Measurements from ENCODE around the gene LRP5.

Gene LRP5

GRCh38 chr11:68438658-68439259 lies 126.4 kb downstream of the LRP5 start:
- Histone ChIP-seq H3K79me2 (ENCODE audit: control insufficient read depth, low read length) (no peaks in the 10 kb centered on the region), H3K9me2 (replicated peaks; ENCODE audit: control insufficient read depth, low read length) (no peaks in the 10 kb centered on the region), H3K4me3 (ENCODE audit: low read length) (no peak overlapping the region), H3F3A (ENCODE audit: control insufficient read depth, insufficient read depth) (no peaks in the 10 kb centered on the region), H3K4me2 (ENCODE audit: low read length) (no peak overlapping the region), H3K4me1 (ENCODE audit: control insufficient read depth, low read length) (peaks cover 17% of the 10 kb centered on the region), H3K9me3 (ENCODE audit: control insufficient read depth, insufficient read depth, low read length) (no peaks in the 10 kb centered on the region), H3K27me3 (ENCODE audit: control insufficient read depth, low read length) (no peaks in the 10 kb centered on the region), H3K36me3 (ENCODE audit: control insufficient read depth, low read length) (no peaks in the 10 kb centered on the region), H4K20me1 (ENCODE audit: control insufficient read depth, insufficient read depth, low read depth, low read length) (no peaks in the 10 kb centered on the region), H3K27ac (ENCODE audit: low read depth, low read length) (no peak overlapping the region)
- no peak for TF ChIP-seq EZH2phosphoT487 (IDR thresholded peaks at IDR 0.05; ENCODE audit: borderline replicate concordance, low read length)
- TF ChIP-seq CTCF (IDR thresholded peaks at IDR 0.05; ENCODE audit: low read depth, low read length, poor library complexity, severe bottlenecking): no peak

- H3K79me2 ChIP-seq (ENCODE audit: control insufficient read depth, low read length): no peaks in the 10 kb centered on the region
- no peak overlapping the region for H3K4me3 ChIP-seq (ENCODE audit: low read length)
- no peaks in the 10 kb centered on the region for H3K9me3 ChIP-seq (ENCODE audit: control insufficient read depth, insufficient read depth, low read length)
- TF ChIP-seq EZH2phosphoT487 (IDR thresholded peaks at IDR 0.05; ENCODE audit: borderline replicate concordance, low read length) (no peak), CTCF (IDR thresholded peaks at IDR 0.05; ENCODE audit: low read depth, low read length, poor library complexity, severe bottlenecking) (no peak)
- no peaks in the 10 kb centered on the region for H3K36me3 ChIP-seq (ENCODE audit: control insufficient read depth, low read length)
- no peaks in the 10 kb centered on the region for H3F3A ChIP-seq (ENCODE audit: control insufficient read depth, insufficient read depth)
- no peaks in the 10 kb centered on the region for H4K20me1 ChIP-seq (ENCODE audit: control insufficient read depth, insufficient read depth, low read depth, low read length)
- H3K9me2 ChIP-seq (replicated peaks; ENCODE audit: control insufficient read depth, low read length): no peaks in the 10 kb centered on the region
- peaks cover 17% of the 10 kb centered on the region for H3K4me1 ChIP-seq (ENCODE audit: control insufficient read depth, low read length)
- H3K4me2 ChIP-seq (ENCODE audit: low read length): no peak overlapping the region
- no peaks in the 10 kb centered on the region for H3K27me3 ChIP-seq (ENCODE audit: control insufficient read depth, low read length)
- H3K27ac ChIP-seq (ENCODE audit: low read depth, low read length): no peak overlapping the region
Observed at GRCh38 chr11:68439355-68440065, 127.1 kb downstream of the LRP5 start.

- Histone ChIP-seq H4K20me1 (ENCODE audit: control insufficient read depth, insufficient read depth, low read depth, low read length) (no peaks in the 10 kb centered on the region), H3K9me2 (replicated peaks; ENCODE audit: control insufficient read depth, low read length) (no peaks in the 10 kb centered on the region), H3K27me3 (ENCODE audit: control insufficient read depth, low read length) (no peaks in the 10 kb centered on the region), H3K4me3 (ENCODE audit: low read length) (no peak overlapping the region), H3K4me1 (ENCODE audit: control insufficient read depth, low read length) (peaks cover 17% of the 10 kb centered on the region), H3F3A (ENCODE audit: control insufficient read depth, insufficient read depth) (no peaks in the 10 kb centered on the region), H3K27ac (ENCODE audit: low read depth, low read length) (no peak overlapping the region), H3K36me3 (ENCODE audit: control insufficient read depth, low read length) (no peaks in the 10 kb centered on the region), H3K9me3 (ENCODE audit: control insufficient read depth, insufficient read depth, low read length) (no peaks in the 10 kb centered on the region), H3K4me2 (ENCODE audit: low read length) (no peak overlapping the region), H3K79me2 (ENCODE audit: control insufficient read depth, low read length) (no peaks in the 10 kb centered on the region)
- TF ChIP-seq CTCF (IDR thresholded peaks at IDR 0.05; ENCODE audit: low read depth, low read length, poor library complexity, severe bottlenecking): no peak
- no peak for TF ChIP-seq EZH2phosphoT487 (IDR thresholded peaks at IDR 0.05; ENCODE audit: borderline replicate concordance, low read length)
Observed at GRCh38 chr11:68440224-68440623, 127.8 kb downstream of the LRP5 start.
